Psoas muscle (tissue), 8 donors: Measurements from ENCODE around the gene FLYWCH1. TPM values are rescaled to one million over a fixed set of nuclear protein-coding genes. Genes with fewer than 3 reads are reported as not detected.

Experiments
- ATAC-seq, 4 donors: fragments of 200-7000 bp; cut with Tn5 transposase; one replicate each; pipeline ENCODE4 v1.9.1; 2020; ENCODE audit warnings: moderate library complexity in 3 of 4, mild to moderate bottlenecking in 2 of 4
- DNase-seq, 2 donors: peaks; one replicate each; pipeline ENCODE4 v3.0.0-alpha.2; 2020
- H3K27ac ChIP-seq: fragments of 200-600 bp; one replicate; pipeline ENCODE4 v1.8.0; 2022
- H3K27me3 ChIP-seq, 3 donors: fragments of 200-600 bp in 1 of 3; one replicate each; pipeline versions ENCODE4 v1.6.1 to v1.8.0; 2013 to 2022; ENCODE audit warnings: low read length in 2 of 3, mild to moderate bottlenecking in 2 of 3, moderate library complexity in 1 of 3; ENCODE audit not compliant: insufficient read depth in 3 of 3
- H3K36me3 ChIP-seq, 2 donors: fragments of 200-600 bp in 1 of 2; one replicate each; pipeline versions ENCODE4 v1.6.1 to v1.8.0; 2013 to 2022; ENCODE audit warnings: low read depth in 1 of 2, mild to moderate bottlenecking in 1 of 2, moderate library complexity in 1 of 2; ENCODE audit not compliant: insufficient read depth in 1 of 2
- H3K4me1 ChIP-seq: fragments of 200-600 bp; one replicate; pipeline ENCODE4 v1.8.0; 2022
- H3K4me3 ChIP-seq: fragments of 200-600 bp; one replicate; pipeline ENCODE4 v1.8.0; 2022; ENCODE audit warnings: mild to moderate bottlenecking
- H3K9me3 ChIP-seq: fragments of 200-600 bp; one replicate; pipeline ENCODE4 v1.8.0; 2022
- WGBS, 3 donors: extraction: QIAGEN DNeasy Blood & Tissue Kit; methylation state at CpG; one replicate each; pipeline versions ENCODE4 v1.1.6 to v1.1.7; 2013; 5-methylcytosine and 5-hydroxymethylcytosine counted together
- intact Hi-C, 2 donors: fragments of 100-400 bp; cut with DNase I; formaldehyde crosslinking; loops; one replicate each; pipeline versions ENCODE4 v1.11.0 to v1.14.2; 2022
- polyA plus RNA-seq, 3 donors: library from polyadenylated mRNA; stranded (reverse); fragments of 200-250 nt; gene quantifications; one replicate each; pipeline ENCODE4 v1.2.3, GENCODE V29; 2013
- total RNA-seq, 4 donors: library from RNA; stranded (reverse); fragmentation: NEBNext Ultra II Directional in 2 of 4; extraction: Animal tissue kit (Norgen Biotek cat#: 25700) in 2 of 4; gene quantifications; one replicate each; pipeline versions ENCODE4 v1.2.1 to v1.2.4, GENCODE V29; 2021 to 2023
- TF ChIP-seq, protein P1 (sequence below): fragments of 200-600 bp; IDR thresholded peaks from one replicate; pipeline ENCODE4 v1.8.0; 2022; ENCODE audit warnings: antibody characterized with exemption
- donor health status: healthy with polysubstance abuse.
- donor health status: DM: no; HTN: no; CAD: no; lungs with moderate emphysema.
- donor health status: Bipolar disorder and iron deficiency.
- donor health status: healthy.
- donor health status: DM: yes; HTN: yes; CAD: no.
- donor health status: DM: no; HTN: no; CAD: no.
- donor health status: DM: no; HTN: no; CAD: no.
- donor health status: DM: yes; HTN: yes; CAD: no.

Gene FLYWCH1
- total and polyA plus RNA-seq, 7 donors, result 21.2 to 65.2 (median 38.2) TPM

DNA sequence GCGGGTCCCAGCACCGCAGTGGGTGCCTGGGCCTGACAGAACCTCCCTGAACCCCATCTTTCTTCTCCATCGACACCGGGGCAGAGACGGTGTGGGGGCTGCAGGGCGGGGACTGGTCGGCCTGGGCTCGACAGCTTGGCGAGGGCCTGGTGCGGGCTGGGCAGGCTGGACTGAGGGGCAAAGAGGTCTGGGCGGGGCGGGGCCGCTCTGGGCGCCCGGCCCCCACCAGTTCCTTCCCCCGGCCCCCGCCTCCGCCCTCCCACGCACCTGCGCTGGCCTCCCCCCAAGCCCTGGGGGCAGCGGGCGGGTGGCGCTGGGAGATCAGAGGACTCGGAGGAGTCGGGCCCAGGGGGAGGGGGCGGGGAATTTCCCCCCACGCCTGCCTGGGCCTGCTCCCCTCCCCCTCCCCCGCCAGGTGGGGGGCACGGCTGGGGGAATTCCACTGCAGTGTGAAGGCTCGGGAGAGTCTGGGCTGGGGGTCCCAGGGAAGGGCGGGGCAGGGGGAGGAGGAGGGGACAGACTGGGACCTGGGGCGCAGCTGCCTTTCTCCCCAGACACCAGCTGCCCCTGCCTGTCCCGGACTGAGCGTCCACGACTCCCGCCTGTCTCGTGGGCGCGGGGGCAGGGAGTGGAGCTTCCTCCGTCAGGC lies 51.5 kb downstream of the FLYWCH1 start:
- DNase-seq (peak in 1 of 2 donors; percentile 51), ATAC-seq (no peak)
- Histone ChIP-seq H3K27me3 (peaks cover 0 to 83% (median 37%) of the 10 kb centered on the region in 3 donors), H3K4me3 (peak overlapping the region; percentile 53), H3K4me1 (peaks cover 22% of the 10 kb centered on the region), H3K36me3 (no peaks in the 10 kb centered on the region), H3K9me3 (no peaks in the 10 kb centered on the region), H3K27ac (no peak overlapping the region)
- intact Hi-C loops, result no loop called here
- 2 to 5% (median 3%) methylated on average over 12 to 39 of the region's 40 CpGs for WGBS, 3 donors
- TF ChIP-seq, protein P1, sequence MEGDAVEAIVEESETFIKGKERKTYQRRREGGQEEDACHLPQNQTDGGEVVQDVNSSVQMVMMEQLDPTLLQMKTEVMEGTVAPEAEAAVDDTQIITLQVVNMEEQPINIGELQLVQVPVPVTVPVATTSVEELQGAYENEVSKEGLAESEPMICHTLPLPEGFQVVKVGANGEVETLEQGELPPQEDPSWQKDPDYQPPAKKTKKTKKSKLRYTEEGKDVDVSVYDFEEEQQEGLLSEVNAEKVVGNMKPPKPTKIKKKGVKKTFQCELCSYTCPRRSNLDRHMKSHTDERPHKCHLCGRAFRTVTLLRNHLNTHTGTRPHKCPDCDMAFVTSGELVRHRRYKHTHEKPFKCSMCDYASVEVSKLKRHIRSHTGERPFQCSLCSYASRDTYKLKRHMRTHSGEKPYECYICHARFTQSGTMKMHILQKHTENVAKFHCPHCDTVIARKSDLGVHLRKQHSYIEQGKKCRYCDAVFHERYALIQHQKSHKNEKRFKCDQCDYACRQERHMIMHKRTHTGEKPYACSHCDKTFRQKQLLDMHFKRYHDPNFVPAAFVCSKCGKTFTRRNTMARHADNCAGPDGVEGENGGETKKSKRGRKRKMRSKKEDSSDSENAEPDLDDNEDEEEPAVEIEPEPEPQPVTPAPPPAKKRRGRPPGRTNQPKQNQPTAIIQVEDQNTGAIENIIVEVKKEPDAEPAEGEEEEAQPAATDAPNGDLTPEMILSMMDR, result no peak

GRCh38 chr16:2963723-2964474 lies 52.2 kb downstream of the FLYWCH1 start, which contains the start of gene KREMEN2:
Gene KREMEN2 (plus strand): TSS chr16:2964275. CDS start chr16:2964521, 246 bp downstream.
- no peak within 1 kb of the TSS for H3K27ac ChIP-seq
- 0 to 1% (median 1%) methylated on average over 33 to 60 of the region's 60 CpGs for WGBS, 3 donors
- H3K9me3 ChIP-seq, result no peaks in the 10 kb centered on the region
- TF ChIP-seq, protein P1, result no peak
- no peaks in the 10 kb centered on the region for H3K36me3 ChIP-seq
- peaks cover 0 to 87% (median 37%) of the 10 kb centered on the region in 3 donors for H3K27me3 ChIP-seq
- DNase-seq (peak in 1 of 2 donors; percentile 50), ATAC-seq (no peak)
- intact Hi-C loops, result no loop called here
- peak within 1 kb of the TSS; percentile 53 for H3K4me3 ChIP-seq
- peaks cover 22% of the 10 kb centered on the region for H3K4me1 ChIP-seq

DNA sequence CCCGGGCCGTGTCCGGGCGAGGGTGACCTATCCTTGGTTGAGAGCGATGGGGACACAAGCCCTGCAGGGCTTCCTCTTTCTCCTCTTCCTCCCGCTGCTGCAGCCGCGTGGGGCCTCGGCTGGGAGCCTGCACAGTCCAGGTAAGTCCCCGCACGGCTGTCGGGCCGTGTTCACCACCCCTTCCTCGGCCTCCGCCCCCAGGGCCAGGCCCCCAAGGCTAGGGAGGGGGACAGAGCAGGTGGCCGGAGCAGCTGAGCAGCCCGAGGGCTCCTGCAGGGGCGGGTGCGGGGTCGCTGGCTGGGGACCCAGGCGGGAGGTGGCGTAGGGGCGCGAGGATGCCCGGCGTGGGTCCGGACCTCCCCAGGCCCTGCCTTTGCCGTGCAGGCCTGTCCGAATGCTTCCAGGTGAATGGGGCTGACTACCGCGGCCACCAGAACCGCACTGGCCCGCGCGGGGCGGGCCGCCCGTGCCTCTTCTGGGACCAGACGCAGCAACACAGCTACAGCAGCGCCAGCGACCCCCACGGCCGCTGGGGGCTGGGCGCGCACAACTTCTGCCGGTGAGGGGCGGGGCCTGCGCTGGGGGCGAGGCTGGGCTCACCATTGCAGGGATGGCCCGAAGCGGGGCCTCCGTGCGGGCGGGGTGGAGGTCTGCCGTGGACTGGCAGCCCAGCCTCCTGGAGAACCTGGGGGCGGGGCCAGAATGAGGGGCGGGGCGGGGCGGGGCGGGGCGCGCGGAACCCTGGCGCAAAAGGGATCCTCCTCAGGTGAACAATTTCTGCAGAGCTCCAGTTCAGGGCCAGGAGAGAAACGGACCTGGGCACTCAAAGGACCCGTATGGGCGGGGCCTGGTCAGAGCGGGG lies 53.0 kb downstream of the FLYWCH1 start:
- H3K9me3 ChIP-seq, result no peaks in the 10 kb centered on the region
- TF ChIP-seq, protein P1, result no peak
- DNase-seq (peak in 1 of 2 donors; percentile 58), ATAC-seq (no peak)
- peaks cover 22% of the 10 kb centered on the region for H3K4me1 ChIP-seq
- no peak overlapping the region for H3K27ac ChIP-seq
- peak overlapping the region; percentile 53 for H3K4me3 ChIP-seq
- 1 to 2% (median 1%) methylated on average over 43 to 68 of the region's 68 CpGs for whole genome bisulfite sequencing, 3 donors
- H3K36me3 ChIP-seq, result no peaks in the 10 kb centered on the region
- peaks cover 0 to 80% (median 37%) of the 10 kb centered on the region in 3 donors for H3K27me3 ChIP-seq
- intact Hi-C loops, result no loop called here

GRCh38 chr16:2966043-2966807 lies 54.5 kb downstream of the FLYWCH1 start:
- Histone ChIP-seq H3K9me3 (no peaks in the 10 kb centered on the region), H3K36me3 (no peaks in the 10 kb centered on the region), H3K27me3 (peaks cover 0 to 74% (median 37%) of the 10 kb centered on the region in 3 donors), H3K27ac (no peak overlapping the region), H3K4me1 (peaks cover 32% of the 10 kb centered on the region), H3K4me3 (peak overlapping the region; percentile 34)
- intact Hi-C loops, result no loop called here
- ATAC-seq (no peak), DNase-seq (no peak)
- 50 to 57% (median 51%) methylated on average over 38 to 39 of the region's 39 CpGs for WGBS, 3 donors
- TF ChIP-seq, protein P1, result no peak
